IMR-90 (cell line): Measurements from ENCODE around the gene GREB1L. TPM values are rescaled to one million over a fixed set of nuclear protein-coding genes. Genes with fewer than 3 reads are reported as not detected.

Source experiments
- ATAC-seq: fragments of 200-7000 bp; cut with Tn5 transposase; 2 replicates; pipeline ENCODE4 v1.9.1; 2020; ENCODE audit warnings: low read depth, mild to moderate bottlenecking, moderate library complexity
- BruUV-seq: library from RNA; stranded (reverse); fragments of 400-500 nt; replicated peaks from 2 replicates; lab custom pipeline; 2021; lab: Mats Ljungman, UMichigan
- CTCF ChIA-PET: fragments of 300-600 bp; formaldehyde crosslinking; extraction: SDS; loops from one replicate; lab custom pipeline; 2021; ENCODE audit warnings: antibody characterized with exemption; lab: Yijun Ruan, JAX
- POLR2A ChIA-PET: fragments of 300-600 bp; sonication (Branson Sonifier 250); formaldehyde crosslinking; loops from one replicate; lab custom pipeline; 2022; ENCODE audit warnings: antibody characterized with exemption; ENCODE audit not compliant: unreplicated experiment; lab: Charles Lee
- DNase-seq: peaks from one replicate; pipeline ENCODE4 v3.0.0; 2013
- H2AFZ ChIP-seq: replicated peaks from 2 replicates; pipeline ENCODE3; 2013; ENCODE audit warnings: low read length, mild to moderate bottlenecking; ENCODE audit not compliant: poor library complexity
- H2AK5ac ChIP-seq: 2 replicates; pipeline ENCODE4 v1.6.1; 2013; ENCODE audit warnings: low read depth, low read length, inconsistent platforms
- H2AK9ac ChIP-seq: replicated peaks from 2 replicates; pipeline ENCODE3; 2013; ENCODE audit warnings: mild to moderate bottlenecking, low read depth, low read length, moderate library complexity; ENCODE audit not compliant: poor library complexity
- H2BK120ac ChIP-seq: 2 replicates; pipeline ENCODE4 v1.6.1; 2013; ENCODE audit warnings: low read depth, low read length, inconsistent platforms
- H2BK15ac ChIP-seq: 3 replicates; pipeline ENCODE4 v1.6.1; 2013; ENCODE audit warnings: low read depth, low read length, inconsistent platforms
- H2BK20ac ChIP-seq: 2 replicates; pipeline ENCODE4 v1.6.1; 2013; ENCODE audit warnings: low read depth, mild to moderate bottlenecking, inconsistent platforms, low read length, moderate library complexity
- H2BK5ac ChIP-seq: 2 replicates; pipeline ENCODE4 v1.6.1; 2013; ENCODE audit warnings: mild to moderate bottlenecking, low read depth, low read length, inconsistent platforms; ENCODE audit not compliant: poor library complexity, severe bottlenecking
- H3K14ac ChIP-seq: replicated peaks from 2 replicates; pipeline ENCODE4 v1.6.1; 2013; ENCODE audit warnings: low read depth, low read length, inconsistent platforms
- H3K18ac ChIP-seq: 2 replicates; pipeline ENCODE4 v1.6.1; 2013; ENCODE audit warnings: low read depth, low read length, control low read depth
- H3K23ac ChIP-seq: 2 replicates; pipeline ENCODE4 v1.6.1; 2013; ENCODE audit warnings: low read depth, low read length, inconsistent platforms
- H3K27ac ChIP-seq: 2 replicates; pipeline ENCODE4 v1.5.1; 2013; ENCODE audit warnings: mild to moderate bottlenecking, control low read depth, low read length; ENCODE audit not compliant: insufficient read depth
- H3K27me3 ChIP-seq: 2 replicates; pipeline ENCODE4 v1.6.1; 2013; ENCODE audit warnings: low read length; ENCODE audit not compliant: control insufficient read depth, insufficient read depth
- H3K36me3 ChIP-seq: 2 replicates; pipeline ENCODE4 v1.6.1; 2013; ENCODE audit warnings: low read length, mixed read lengths; ENCODE audit not compliant: control insufficient read depth, insufficient read depth
- H3K4ac ChIP-seq: 2 replicates; pipeline ENCODE4 v1.6.1; 2013; ENCODE audit warnings: low read depth, low read length, inconsistent platforms
- H3K4me1 ChIP-seq: 2 replicates; pipeline ENCODE4 v1.6.1; 2013; ENCODE audit warnings: low read length, mixed read lengths; ENCODE audit not compliant: control insufficient read depth, insufficient read depth
- H3K4me2 ChIP-seq: 2 replicates; pipeline ENCODE4 v1.6.1; 2013; ENCODE audit warnings: low read depth, mild to moderate bottlenecking, control low read depth, low read length, moderate library complexity
- H3K4me3 ChIP-seq: 2 replicates; pipeline ENCODE4 v1.5.1; 2013; ENCODE audit warnings: low read depth, mild to moderate bottlenecking, control low read depth, low read length, moderate library complexity; ENCODE audit not compliant: insufficient read depth
- H3K56ac ChIP-seq: 2 replicates; pipeline ENCODE4 v1.6.1; 2013; ENCODE audit warnings: low read length, inconsistent platforms; ENCODE audit not compliant: insufficient read depth; ENCODE audit errors: extremely low read depth
- H3K79me1 ChIP-seq, 2 experiments: 2 replicates each; pipeline ENCODE4 v1.6.1; 2013; ENCODE audit warnings: low read length in 2 of 2, inconsistent platforms in 1 of 2, low read depth in 1 of 2
- H3K9ac ChIP-seq: 2 replicates; pipeline ENCODE4 v1.6.1; 2013; ENCODE audit warnings: low read depth, low read length, control low read depth
- H3K9me1 ChIP-seq: 2 replicates; pipeline ENCODE4 v1.6.1; 2013; ENCODE audit warnings: low read length, inconsistent platforms; ENCODE audit not compliant: insufficient read depth
- H3K9me3 ChIP-seq: 2 replicates; pipeline ENCODE4 v1.6.1; 2013; ENCODE audit warnings: low read length; ENCODE audit not compliant: control insufficient read depth, insufficient read depth
- H4K20me1 ChIP-seq: 2 replicates; pipeline ENCODE4 v1.6.1; 2013; ENCODE audit warnings: low read length, inconsistent platforms; ENCODE audit not compliant: insufficient read depth
- H4K5ac ChIP-seq: 2 replicates; pipeline ENCODE4 v1.6.1; 2013; ENCODE audit warnings: mild to moderate bottlenecking, low read depth, low read length, control low read depth
- H4K8ac ChIP-seq, 2 experiments: 2 replicates each; pipeline ENCODE4 v1.6.1; 2013; ENCODE audit warnings: low read depth in 2 of 2, low read length in 2 of 2, control low read depth in 1 of 2, inconsistent platforms in 1 of 2
- H4K91ac ChIP-seq: 2 replicates; pipeline ENCODE4 v1.6.1; 2013; ENCODE audit warnings: low read depth, low read length, inconsistent platforms; ENCODE audit not compliant: insufficient read depth
- BHLHE40 ChIP-seq: fragments of 150-350 bp; IDR thresholded peaks from 2 replicates; pipeline ENCODE4 v1.6.1; 2016; ENCODE audit warnings: mild to moderate bottlenecking, low read depth, low read length
- CEBPB ChIP-seq: IDR thresholded peaks from 2 replicates; pipeline ENCODE4 v1.6.1; 2012; ENCODE audit warnings: low read depth, low read length, improper control_type of control experiment
- CHD1 ChIP-seq: IDR thresholded peaks from 2 replicates; pipeline ENCODE4 v1.6.1; 2012; ENCODE audit warnings: low read depth, low read length, improper control_type of control experiment
- ELK1 ChIP-seq: fragments of 150-350 bp; IDR thresholded peaks from 2 replicates; pipeline ENCODE4 v1.6.1; 2016; ENCODE audit warnings: low read depth, mild to moderate bottlenecking, low read length, moderate library complexity, borderline replicate concordance
- FOS ChIP-seq: fragments of 150-350 bp; IDR thresholded peaks from 2 replicates; pipeline ENCODE4 v1.6.1; 2016; ENCODE audit warnings: low read depth, low read length
- MAFK ChIP-seq: IDR thresholded peaks from 2 replicates; pipeline ENCODE4 v1.6.1; 2012; ENCODE audit warnings: low read depth, low read length, improper control_type of control experiment
- MAZ ChIP-seq: IDR thresholded peaks from 2 replicates; pipeline ENCODE4 v1.6.1; 2012; ENCODE audit warnings: low read depth, mild to moderate bottlenecking, low read length, improper control_type of control experiment, moderate library complexity, borderline replicate concordance
- MXI1 ChIP-seq: IDR thresholded peaks from 2 replicates; pipeline ENCODE4 v1.6.1; 2012; ENCODE audit warnings: low read depth, mild to moderate bottlenecking, low read length, moderate library complexity, borderline replicate concordance
- NFE2L2 ChIP-seq: fragments of 150-350 bp; IDR thresholded peaks from 2 replicates; pipeline ENCODE4 v1.6.1; 2016; ENCODE audit warnings: low read depth, mild to moderate bottlenecking, low read length
- POLR2A ChIP-seq: IDR thresholded peaks from 2 replicates; pipeline ENCODE4 v1.6.1; 2012; ENCODE audit warnings: mild to moderate bottlenecking, low read depth, low read length
- RAD21 ChIP-seq: IDR thresholded peaks from 2 replicates; pipeline ENCODE4 v1.6.1; 2012; ENCODE audit warnings: low read length, improper control_type of control experiment
- RCOR1 ChIP-seq: IDR thresholded peaks from 2 replicates; pipeline ENCODE4 v1.6.1; 2012; ENCODE audit warnings: mild to moderate bottlenecking, low read length, improper control_type of control experiment; ENCODE audit not compliant: insufficient replicate concordance
- RFX5 ChIP-seq: IDR thresholded peaks from 2 replicates; pipeline ENCODE4 v1.8.0; 2012; ENCODE audit warnings: low read depth, mild to moderate bottlenecking, low read length, moderate library complexity
- SMC3 ChIP-seq: fragments of 150-350 bp; IDR thresholded peaks from 2 replicates; pipeline ENCODE4 v1.6.1; 2016; ENCODE audit warnings: low read depth, mild to moderate bottlenecking, antibody characterized with exemption, low read length, moderate library complexity
- USF2 ChIP-seq: fragments of 150-350 bp; IDR thresholded peaks from 2 replicates; pipeline ENCODE4 v1.6.1; 2017; ENCODE audit warnings: mild to moderate bottlenecking, antibody characterized with exemption, low read length, low read depth
- WGBS, 2 experiments: methylation state at CpG; one replicate each; pipeline versions ENCODE4 v1.1.5 to v1.1.7; 2013; ENCODE audit warnings: missing lambda C conversion rate in 2 of 2; ENCODE audit not compliant: insufficient read length in 1 of 2; ENCODE audit errors: extremely low coverage in 2 of 2; 5-methylcytosine and 5-hydroxymethylcytosine counted together
- dilution Hi-C: fragments of 300-500 bp; cut with HindIII; formaldehyde crosslinking; loops from one replicate; pipeline ENCODE4 v1.14.3; 2018; ENCODE audit warnings: low sequenced_read_pairs; ENCODE audit not compliant: unreplicated experiment
- in situ Hi-C: fragments of 300-500 bp; cut with MboI; formaldehyde crosslinking; loops from 3 replicates; pipeline ENCODE4 v1.14.3; 2019; ENCODE audit warnings: low sequenced_read_pairs, inconsistent platforms, mixed read lengths
- intact Hi-C: fragments of 100-400 bp; cut with micrococcal nuclease; formaldehyde crosslinking; loops from 2 replicates; pipeline ENCODE4 v1.10.0; 2022
- polyA plus RNA-seq, 3 experiments: library from polyadenylated mRNA; depleted of rRNA; stranded (reverse); fragments of >200 nt; gene quantifications; 2 replicates each; pipeline ENCODE4 v1.2.3, GENCODE V29; 2012; ENCODE audit warnings: low replicate concordance in 1 of 3
- total RNA-seq: library from RNA; depleted of rRNA; stranded (reverse); fragments of >200 nt; gene quantifications from 2 replicates; pipeline ENCODE4 v1.2.3, GENCODE V29; 2012
- TF ChIP-seq, protein P1 (sequence below): conservative IDR thresholded peaks from 2 replicates; pipeline ENCODE4 v1.5.1; 2012; ENCODE audit warnings: mild to moderate bottlenecking, low read depth, low read length, improper control_type of control experiment

Gene GREB1L
- total and polyA plus RNA-seq, 2 of the 4 experiments (the other 2 are of a cell fraction), result under 0.01 to 0.02 TPM

DNA sequence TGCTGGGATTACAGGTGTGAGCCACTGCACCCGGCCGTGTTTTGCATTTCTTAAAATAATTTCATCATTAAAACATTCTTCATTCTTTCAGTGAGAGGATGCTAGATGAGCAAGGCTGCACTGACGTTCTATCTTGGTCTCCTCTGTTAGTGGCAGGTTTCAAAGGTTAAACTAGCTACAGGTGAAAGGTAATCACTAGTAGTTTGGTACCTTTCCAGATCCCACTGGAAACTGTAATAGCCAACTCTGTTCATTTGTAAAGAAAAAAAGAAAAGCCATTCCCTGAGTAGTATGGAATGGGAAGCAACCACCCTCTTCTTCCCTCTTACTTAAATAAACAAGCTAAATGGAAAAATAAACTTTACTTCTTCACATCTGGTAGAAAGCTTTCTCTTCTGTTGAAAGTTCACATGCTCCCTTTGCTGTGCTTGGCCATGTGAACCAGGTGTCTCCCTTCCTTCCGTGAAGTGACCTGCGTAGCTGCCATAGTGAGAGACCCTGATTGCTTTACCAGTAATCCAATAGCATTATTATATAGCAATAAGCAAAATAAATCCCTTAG lies 94.0 kb downstream of the GREB1L start:
- no peaks in the 10 kb centered on the region for H3K9me3 ChIP-seq
- no peak overlapping the region for H3K27ac ChIP-seq
- H2AK9ac ChIP-seq, result no peak overlapping the region
- peaks cover 4% of the 10 kb centered on the region; the same call in 1 of the 2 replicates for H3K27me3 ChIP-seq
- H4K91ac ChIP-seq, result no peak overlapping the region
- H2AK5ac ChIP-seq, result no peak overlapping the region
- in situ Hi-C loops, result no loop called here
- H2BK120ac ChIP-seq, result no peak overlapping the region
- no peaks in the 10 kb centered on the region for H3K36me3 ChIP-seq
- H2AFZ ChIP-seq, result no peak overlapping the region
- H3K9ac ChIP-seq, result no peak overlapping the region
- no peak overlapping the region for H4K8ac ChIP-seq
- no peak overlapping the region for H3K23ac ChIP-seq
- no peaks in the 10 kb centered on the region for H4K20me1 ChIP-seq
- no peaks in the 10 kb centered on the region for H3K4me1 ChIP-seq
- WGBS, 2 experiments, result no CpG with 5 or more reads among the region's 5 CpGs
- no peak overlapping the region for H3K4ac ChIP-seq
- no peak overlapping the region for H2BK20ac ChIP-seq
- H3K9me1 ChIP-seq, result no peaks in the 10 kb centered on the region
- no peak overlapping the region for H4K5ac ChIP-seq
- no TSS peak for BruUV-seq
- H2BK15ac ChIP-seq, result no peak overlapping the region
- no peak overlapping the region for H2BK5ac ChIP-seq
- H3K4me3 ChIP-seq, result no peak overlapping the region
- CTCF ChIA-PET, result no interaction called here
- H3K56ac ChIP-seq, result no peak overlapping the region
- ATAC-seq, result peak; percentile 27; the same call in 1 of the 2 replicates
- DNase-seq, result peak; percentile 2
- H3K18ac ChIP-seq, result no peak overlapping the region
- H3K14ac ChIP-seq, result no peak overlapping the region
- no peak overlapping the region for H3K4me2 ChIP-seq
- POLR2A ChIA-PET, result no interaction called here
- no peak for TF ChIP-seq USF2
- no peak for TF ChIP-seq RCOR1
- TF ChIP-seq MAFK, result no peak
- no peak for TF ChIP-seq RFX5
- no peak for TF ChIP-seq SMC3
- no peak for TF ChIP-seq POLR2A
- no peak for TF ChIP-seq CHD1
- TF ChIP-seq CEBPB, result no peak
- TF ChIP-seq FOS, result no peak
- no peak for TF ChIP-seq RAD21
- no peak for TF ChIP-seq MAZ
- TF ChIP-seq NFE2L2, result no peak
- TF ChIP-seq, protein P1, sequence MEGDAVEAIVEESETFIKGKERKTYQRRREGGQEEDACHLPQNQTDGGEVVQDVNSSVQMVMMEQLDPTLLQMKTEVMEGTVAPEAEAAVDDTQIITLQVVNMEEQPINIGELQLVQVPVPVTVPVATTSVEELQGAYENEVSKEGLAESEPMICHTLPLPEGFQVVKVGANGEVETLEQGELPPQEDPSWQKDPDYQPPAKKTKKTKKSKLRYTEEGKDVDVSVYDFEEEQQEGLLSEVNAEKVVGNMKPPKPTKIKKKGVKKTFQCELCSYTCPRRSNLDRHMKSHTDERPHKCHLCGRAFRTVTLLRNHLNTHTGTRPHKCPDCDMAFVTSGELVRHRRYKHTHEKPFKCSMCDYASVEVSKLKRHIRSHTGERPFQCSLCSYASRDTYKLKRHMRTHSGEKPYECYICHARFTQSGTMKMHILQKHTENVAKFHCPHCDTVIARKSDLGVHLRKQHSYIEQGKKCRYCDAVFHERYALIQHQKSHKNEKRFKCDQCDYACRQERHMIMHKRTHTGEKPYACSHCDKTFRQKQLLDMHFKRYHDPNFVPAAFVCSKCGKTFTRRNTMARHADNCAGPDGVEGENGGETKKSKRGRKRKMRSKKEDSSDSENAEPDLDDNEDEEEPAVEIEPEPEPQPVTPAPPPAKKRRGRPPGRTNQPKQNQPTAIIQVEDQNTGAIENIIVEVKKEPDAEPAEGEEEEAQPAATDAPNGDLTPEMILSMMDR, result no peak
- TF ChIP-seq ELK1, result no peak
- TF ChIP-seq BHLHE40, result no peak
- no peak for TF ChIP-seq MXI1
- dilution Hi-C loops, result no loop called here
- no peaks in the 10 kb centered on the region for H3K79me1 ChIP-seq
- intact Hi-C loops, result loop anchor here (1.0 kb wide), 1 partner anchor 43 kb away; no protein-coding TSS in a partner anchor
